T-helper 2 cell treated with Interferon-gamma antibody and Interleukin-4, amounts not matched to agents 100 ng/mL and 5 ng/mL, for 36 hours (primary cell): ENCODE measurements around the gene PSMC3IP. TPM values are rescaled to one million over a fixed set of nuclear protein-coding genes. Genes with fewer than 3 reads are reported as not detected.

Experiments used
- total RNA-seq: library from RNA; stranded (reverse); gene quantifications from 2 replicates; pipeline ENCODE4 v1.2.3, GENCODE V29; 2022

The PSMC3IP gene
- total RNA-seq, 1 donor from 2014 or later, result 17.7 TPM

Other genes with a start within 250 kb of the PSMC3IP start
- gene STAT3, start 189.3 kb downstream of the PSMC3IP start, total RNA-seq, result 105 and 109 TPM in 2 replicates
- gene CAVIN1, start 154.5 kb downstream of the PSMC3IP start, total RNA-seq, result 3.5 TPM in 2 replicates
- 7.8 and 11.4 TPM in 2 replicates for gene ATP6V0A1, start 118.9 kb downstream of the PSMC3IP start, total RNA-seq
- 18.3 and 18.5 TPM in 2 replicates for gene NAGLU, start 41.5 kb downstream of the PSMC3IP start, total RNA-seq
- gene HSD17B1, start 24.8 kb downstream of the PSMC3IP start, total RNA-seq, result 0.77 and 1.1 TPM in 2 replicates
- gene COASY, start 15.6 kb downstream of the PSMC3IP start, total RNA-seq, result 83.5 and 90.0 TPM in 2 replicates
- gene MLX, start 10.6 kb downstream of the PSMC3IP start, total RNA-seq, result 69.6 and 71.3 TPM in 2 replicates
- 50.7 and 52.7 TPM in 2 replicates for gene RETREG3, start 31.6 kb upstream of the PSMC3IP start, total RNA-seq
- gene TUBG1, start 32.0 kb upstream of the PSMC3IP start, total RNA-seq, result 66.8 and 67.6 TPM in 2 replicates
- gene TUBG2, start 81.6 kb upstream of the PSMC3IP start, total RNA-seq, result 5.5 and 6.0 TPM in 2 replicates
- 0.27 and 0.36 TPM in 2 replicates for gene PLEKHH3, start 99.3 kb upstream of the PSMC3IP start, total RNA-seq
- gene CCR10, start 104.1 kb upstream of the PSMC3IP start, total RNA-seq, result 0.30 and 0.34 TPM in 2 replicates
- gene CNTNAP1, start 104.8 kb upstream of the PSMC3IP start, total RNA-seq, result 0.61 and 0.66 TPM in 2 replicates
- gene EZH1, start 167.3 kb upstream of the PSMC3IP start, total RNA-seq, result 42.0 and 43.7 TPM in 2 replicates
- not detected in 2 replicates for gene RAMP2, start 183.5 kb upstream of the PSMC3IP start, total RNA-seq
- 68.9 and 69.5 TPM in 2 replicates for gene VPS25, start 195.7 kb upstream of the PSMC3IP start, total RNA-seq
- gene WNK4, start 202.9 kb upstream of the PSMC3IP start, total RNA-seq, result 0.11 and 0.50 TPM in 2 replicates
- gene COA3, start 221.0 kb upstream of the PSMC3IP start, total RNA-seq, result 48.9 and 51.3 TPM in 2 replicates
- not detected in 2 replicates for gene CNTD1, start 221.1 kb upstream of the PSMC3IP start, total RNA-seq
- gene BECN1, start 246.6 kb upstream of the PSMC3IP start, total RNA-seq, result 93.3 and 105 TPM in 2 replicates